T-helper 22 cell (primary cell): ENCODE data around the gene ZNF786.
"Not testable (repeated sequence)": the region's sequence is repeated elsewhere in the genome, so short reads cannot be mapped to it uniquely, and the experiment has no call there.

ENCODE experiments used
- DNase-seq: peaks from one replicate; pipeline ENCODE4 v3.0.0-alpha.2; 2020; ENCODE audit warnings: low read depth

The ZNF786 gene

DNA sequence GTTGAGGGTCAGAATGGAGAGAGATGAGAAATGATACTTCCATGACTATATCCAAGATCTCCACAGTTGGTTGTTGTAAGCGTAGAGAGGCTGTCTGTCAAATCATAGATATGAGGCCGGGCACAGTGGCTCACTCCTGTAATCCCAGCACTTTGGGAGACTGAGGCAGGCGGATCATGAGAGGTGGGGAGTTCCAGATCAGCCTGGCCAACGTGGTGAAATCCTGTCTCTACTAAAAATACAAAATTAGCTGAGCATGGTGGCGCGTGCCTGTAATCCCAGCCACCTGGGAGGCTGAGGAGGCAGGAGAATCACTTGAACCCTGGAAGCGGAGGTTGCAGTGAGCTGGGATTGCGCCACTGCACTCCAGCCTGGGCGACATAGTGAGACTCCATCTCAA is 60.1 kb downstream of the ZNF786 start:
- not testable (repeated sequence) for DNase-seq

DNA sequence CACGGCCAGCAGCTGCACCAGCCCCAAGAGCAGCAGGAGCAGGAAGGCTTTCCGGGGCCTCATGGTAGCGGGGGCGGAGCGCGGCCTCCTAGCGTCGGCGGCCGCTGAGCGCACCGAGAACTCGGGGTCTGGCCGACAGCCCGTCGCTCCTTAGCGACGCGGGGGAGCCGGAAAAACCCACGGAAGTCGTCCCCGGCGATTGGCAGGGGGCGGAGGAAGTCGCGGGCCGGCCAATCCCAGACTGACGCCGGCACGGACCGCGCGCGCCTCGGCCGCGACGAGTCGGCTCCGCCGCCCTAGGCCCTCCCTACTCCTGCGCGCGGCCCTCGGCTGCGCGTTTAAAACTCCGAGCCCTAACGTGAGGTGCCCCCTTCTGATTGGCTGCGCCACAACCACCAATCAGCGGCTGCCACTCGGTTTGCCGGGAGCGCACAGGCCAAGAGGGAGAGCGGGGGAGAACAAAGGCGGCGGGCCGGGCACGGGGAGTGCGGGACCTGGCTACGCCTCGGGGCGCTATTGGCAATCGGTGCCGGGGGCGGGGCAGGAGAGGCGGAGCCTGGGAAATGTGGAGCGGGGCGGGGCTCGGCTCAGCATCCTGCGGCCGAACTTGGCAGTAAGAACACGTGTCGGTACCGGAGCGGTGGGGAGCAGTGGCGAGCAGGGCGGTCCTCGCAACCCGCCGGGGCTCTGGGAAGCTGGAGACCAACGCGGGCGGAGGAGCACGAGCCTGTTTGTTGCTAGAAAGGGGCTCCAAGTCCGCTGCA is 62.0 kb downstream of the ZNF786 start, which contains the start of gene PDIA4:
Gene PDIA4 (minus strand): TSS at position 160 of the 764 bp plus-strand sequence. CDS start 97 bp downstream, at position 63.
- peak; percentile 99 for DNase-seq

DNA sequence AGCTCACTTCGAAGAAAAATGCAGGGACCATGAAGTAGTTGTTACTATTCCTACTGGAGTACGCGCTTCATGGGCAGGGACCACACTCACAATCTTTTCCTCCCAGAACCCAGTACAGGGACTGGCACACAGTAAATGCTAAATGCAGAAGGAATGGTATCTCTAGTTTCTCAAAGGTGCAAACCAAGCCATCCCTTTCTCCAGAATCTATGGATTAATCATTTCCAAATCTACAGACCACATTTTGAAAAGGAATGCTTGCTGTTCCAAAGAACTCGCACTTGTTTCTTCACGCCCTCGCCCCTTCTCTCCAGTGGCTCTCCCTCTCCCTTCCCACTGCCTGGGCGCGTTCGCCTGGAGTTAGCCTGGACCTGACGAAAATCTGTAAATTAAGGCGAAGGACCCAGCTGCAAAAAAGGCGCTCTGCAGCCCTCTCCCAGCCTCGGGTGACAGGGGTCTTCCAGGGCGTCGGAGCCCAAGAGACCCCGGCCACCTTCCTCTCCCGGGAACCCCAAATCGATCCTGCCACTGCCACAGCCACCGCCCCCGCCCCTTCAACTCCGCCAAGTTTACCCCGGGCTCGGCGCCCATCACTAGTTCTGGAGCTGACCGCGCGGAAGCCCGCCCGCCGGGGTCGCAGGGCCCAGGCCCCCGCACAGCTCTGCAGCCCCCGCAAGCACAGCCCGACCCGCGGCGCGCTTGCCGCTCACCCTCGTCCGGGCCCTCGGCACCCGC is 62.7 kb downstream of the ZNF786 start:
- no peak for DNase-seq

DNA sequence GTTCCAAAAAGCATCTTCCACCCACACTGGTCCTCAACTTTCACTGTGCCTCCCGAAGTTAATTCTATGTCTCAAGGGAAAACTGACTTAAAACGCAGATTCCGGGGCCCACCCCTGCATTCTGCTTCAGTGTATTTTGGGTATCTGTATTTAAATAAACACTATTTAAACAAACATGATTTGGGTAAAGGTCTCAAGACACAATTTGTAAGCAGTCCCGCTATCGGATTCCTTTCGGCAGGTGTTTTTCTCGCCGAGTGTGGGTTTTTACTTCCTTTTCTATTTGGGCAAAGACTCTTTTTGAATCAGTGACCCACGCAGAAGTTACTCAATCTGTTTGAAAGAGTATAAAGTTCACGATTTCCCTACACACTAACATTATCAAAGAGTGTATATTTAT is 63.5 kb downstream of the ZNF786 start:
- no peak for DNase-seq

DNA sequence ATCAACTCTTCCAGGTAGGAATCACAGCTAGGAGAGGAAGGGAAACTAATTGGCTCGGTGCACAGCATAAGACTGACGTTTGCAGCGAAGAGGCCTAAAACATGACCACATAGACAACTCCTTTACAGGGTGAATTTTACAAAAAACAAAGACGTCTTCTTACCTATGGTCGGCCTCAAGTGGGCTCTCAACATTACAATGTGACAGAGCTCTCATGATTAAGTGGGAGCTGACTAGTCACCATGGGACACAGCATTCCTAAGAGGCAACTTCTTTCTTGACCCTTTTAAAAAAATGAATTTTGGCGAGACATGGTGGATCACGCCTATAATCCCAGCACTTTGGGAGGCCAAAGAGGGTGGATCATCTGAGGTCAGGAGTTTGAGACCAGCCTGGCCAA is 66.9 kb downstream of the ZNF786 start:
- no peak for DNase-seq

DNA sequence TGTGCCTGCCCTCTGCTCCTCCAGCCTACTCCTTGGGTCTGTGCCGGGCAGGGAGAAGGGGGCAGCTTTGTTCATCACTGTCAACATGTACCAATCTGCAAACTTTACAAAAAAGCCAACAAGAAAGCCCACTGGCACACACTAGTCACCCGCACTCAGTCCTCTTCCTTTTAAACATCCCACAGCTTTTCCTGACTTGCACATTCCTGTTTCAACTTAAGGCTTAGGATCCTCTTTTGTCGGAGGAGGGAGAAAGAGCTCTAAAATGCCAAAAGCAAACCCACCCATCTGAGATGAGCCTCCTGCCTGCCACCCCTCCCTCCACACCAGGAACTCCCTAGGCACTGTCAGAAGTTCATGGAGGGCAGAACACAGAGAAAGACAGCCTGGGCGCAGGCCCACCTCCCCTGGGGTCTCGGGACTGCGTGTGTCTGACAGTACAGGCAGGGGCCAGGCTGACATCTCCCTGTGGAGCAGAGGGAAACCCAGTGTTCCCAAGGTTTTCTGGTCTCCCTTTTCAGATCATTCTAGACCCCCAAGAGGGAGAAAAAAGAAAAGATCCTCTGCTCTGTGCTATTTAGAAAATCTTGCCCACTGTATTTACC is 67.7 kb downstream of the ZNF786 start:
- DNase-seq = no peak

DNA sequence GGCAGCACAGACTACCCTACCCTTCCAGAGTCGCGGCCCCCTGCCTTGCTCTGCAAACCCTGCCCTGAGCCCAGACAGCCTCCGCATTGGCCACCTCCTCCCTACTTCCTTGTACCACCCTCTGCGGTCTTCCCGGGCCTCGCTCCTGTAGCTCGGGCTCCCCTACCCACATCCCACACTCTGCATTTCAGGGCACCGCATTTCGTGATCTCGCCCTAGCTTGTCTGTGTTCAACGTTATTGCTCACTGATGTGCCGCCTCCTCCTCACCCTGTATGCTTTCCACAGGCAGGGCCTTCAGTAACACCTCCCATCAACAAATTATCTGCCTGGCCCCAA is 68.8 kb downstream of the ZNF786 start:
- no peak for DNase-seq

DNA sequence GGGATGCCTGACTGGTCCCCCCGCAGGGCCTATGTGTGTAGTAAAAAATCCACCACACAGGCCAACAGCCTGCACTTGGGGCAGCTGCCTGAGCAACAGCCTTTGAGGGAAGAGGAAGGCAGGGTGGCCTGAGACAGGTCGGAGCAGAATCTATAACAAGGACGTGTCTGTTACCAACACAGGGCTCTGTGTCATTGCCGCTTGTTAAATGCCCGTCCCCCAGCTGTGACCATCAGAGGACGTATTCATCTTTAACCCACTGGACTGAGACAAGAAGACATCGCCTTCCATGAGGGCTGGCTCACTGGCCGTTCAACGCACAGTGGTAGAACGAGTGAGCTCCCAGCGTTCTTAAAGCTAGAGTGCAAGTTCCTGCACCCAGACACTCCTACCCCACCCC is 70.0 kb downstream of the ZNF786 start:
- no peak for DNase-seq
